Smooth muscle cell (in vitro differentiated cells): ENCODE measurements around the gene C19orf25. TPM values are rescaled to one million over a fixed set of nuclear protein-coding genes. Genes with fewer than 3 reads are reported as not detected.

Experiments
- DNase-seq: peaks from one replicate; lab custom pipeline; 2025; ENCODE audit not compliant: unreplicated experiment; lab: John Stamatoyannopoulos, UW
- H2AFZ ChIP-seq: fragments of 200-600 bp; sonication (generic); 2 replicates; pipeline ENCODE4 v1.6.0; 2016; ENCODE audit warnings: antibody characterized with exemption, low read depth, mild to moderate bottlenecking
- H3F3A ChIP-seq: fragments of 200-600 bp; sonication (generic); 2 replicates; pipeline ENCODE4 v1.6.0; 2017; ENCODE audit warnings: antibody characterized with exemption, low read depth
- H3K27ac ChIP-seq: fragments of 200-600 bp; sonication (generic); 2 replicates; pipeline ENCODE4 v1.5.1; 2016; ENCODE audit warnings: low read depth, mild to moderate bottlenecking
- H3K27me3 ChIP-seq: fragments of 200-600 bp; sonication (generic); 2 replicates; pipeline ENCODE4 v1.6.1; 2016; ENCODE audit warnings: low read depth, mild to moderate bottlenecking
- H3K36me3 ChIP-seq: fragments of 200-600 bp; sonication (generic); 2 replicates; pipeline ENCODE4 v1.5.1; 2016; ENCODE audit warnings: low read depth
- H3K4me1 ChIP-seq: fragments of 200-600 bp; sonication (generic); 2 replicates; pipeline ENCODE4 v1.5.1; 2016; ENCODE audit warnings: low read depth
- H3K4me2 ChIP-seq: fragments of 200-600 bp; sonication (generic); 2 replicates; pipeline ENCODE4 v1.6.0; 2016; ENCODE audit warnings: mild to moderate bottlenecking
- H3K4me3 ChIP-seq: fragments of 200-600 bp; sonication (generic); 2 replicates; pipeline ENCODE4 v1.5.1; 2016; ENCODE audit warnings: mild to moderate bottlenecking
- H3K79me2 ChIP-seq: fragments of 200-600 bp; sonication (generic); 2 replicates; pipeline ENCODE4 v1.6.0; 2016; ENCODE audit warnings: low read depth, mild to moderate bottlenecking
- H3K9ac ChIP-seq: fragments of 200-600 bp; sonication (generic); 2 replicates; pipeline ENCODE4 v1.6.0; 2016; ENCODE audit warnings: low read depth
- H3K9me3 ChIP-seq: fragments of 200-600 bp; sonication (generic); replicated peaks from 2 replicates; pipeline ENCODE4 v1.5.1; 2016; ENCODE audit warnings: low read depth
- H4K20me1 ChIP-seq: fragments of 200-600 bp; sonication (generic); 2 replicates; pipeline ENCODE4 v1.6.0; 2016; ENCODE audit warnings: low read depth
- CTCF ChIP-seq: fragments of 200-600 bp; sonication (generic); IDR thresholded peaks from 2 replicates; pipeline ENCODE4 v1.5.1; 2017; ENCODE audit warnings: borderline replicate concordance, mild to moderate bottlenecking, antibody characterized with exemption; ENCODE audit not compliant: insufficient read depth, poor library complexity, severe bottlenecking
- WGBS: methylation state at CpG from one replicate; pipeline ENCODE4 v1.1.7; 2016; ENCODE audit warnings: low lambda C conversion rate; 5-methylcytosine and 5-hydroxymethylcytosine counted together
- polyA plus RNA-seq: library from polyadenylated mRNA; unstranded; fragments of >200 nt; fragmentation: Nextera tagmentation; extraction: Ambion mirVana; gene quantifications from 2 replicates; pipeline ENCODE4 v1.2.1, GENCODE V29; 2016
- total RNA-seq: library from RNA; depleted of rRNA; stranded (reverse); fragments of >200 nt; gene quantifications from 2 replicates; pipeline ENCODE4 v1.2.3, GENCODE V29; 2014

C19orf25 gene
- total and polyA plus RNA-seq, 2 experiments from 2014 or later = 15.2 to 27.9 TPM

DNA sequence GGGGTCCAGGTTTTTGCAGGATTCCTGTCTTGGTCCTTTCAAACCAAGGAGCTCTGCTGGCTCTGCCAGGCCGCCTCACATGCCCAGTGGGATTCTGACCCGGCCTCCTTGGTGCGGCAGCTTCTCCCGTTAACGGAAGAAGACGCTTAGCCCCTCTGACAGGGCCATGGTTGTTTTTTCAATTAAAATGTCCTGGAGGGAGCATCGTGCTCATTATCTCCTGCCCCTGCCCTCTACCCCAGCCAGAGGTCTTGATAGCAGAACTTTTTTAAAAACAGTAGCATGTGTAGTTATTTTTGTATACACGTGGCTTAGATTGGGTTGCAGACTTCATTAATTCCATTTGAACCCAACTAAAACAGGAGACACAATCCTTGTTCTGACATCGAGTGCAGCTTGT is 52.3 kb downstream of the C19orf25 start:
- H3F3A ChIP-seq = no peaks in the 10 kb centered on the region
- H3K27ac ChIP-seq = no peak overlapping the region
- peaks cover 85% of the 10 kb centered on the region for H4K20me1 ChIP-seq
- 95% methylated on average over 9 of the region's 9 CpGs for WGBS
- no peak for DNase-seq
- TF ChIP-seq CTCF = no peak
- H3K36me3 ChIP-seq = no peaks in the 10 kb centered on the region
- H3K9me3 ChIP-seq = no peaks in the 10 kb centered on the region
- no peak overlapping the region for H3K9ac ChIP-seq
- no peak overlapping the region for H3K4me3 ChIP-seq
- no peaks in the 10 kb centered on the region for H3K27me3 ChIP-seq
- H2AFZ ChIP-seq = no peak overlapping the region
- peaks cover 42% of the 10 kb centered on the region for H3K79me2 ChIP-seq
- no peak overlapping the region for H3K4me2 ChIP-seq
- no peaks in the 10 kb centered on the region for H3K4me1 ChIP-seq

GRCh38 chr19:1425902-1426301 is 53.1 kb downstream of the C19orf25 start:
- H3K36me3 ChIP-seq = no peaks in the 10 kb centered on the region
- H3K9ac ChIP-seq = no peak overlapping the region
- no peak overlapping the region for H3K4me3 ChIP-seq
- WGBS = 82% methylated on average over 14 of the region's 14 CpGs
- H3K79me2 ChIP-seq = peaks cover 48% of the 10 kb centered on the region
- no peaks in the 10 kb centered on the region for H3F3A ChIP-seq
- no peaks in the 10 kb centered on the region for H3K27me3 ChIP-seq
- H3K27ac ChIP-seq = no peak overlapping the region
- H3K4me2 ChIP-seq = no peak overlapping the region
- TF ChIP-seq CTCF = no peak
- no peak for DNase-seq
- H3K4me1 ChIP-seq = no peaks in the 10 kb centered on the region
- no peaks in the 10 kb centered on the region for H3K9me3 ChIP-seq
- H4K20me1 ChIP-seq = peaks cover 86% of the 10 kb centered on the region
- no peak overlapping the region for H2AFZ ChIP-seq

DNA sequence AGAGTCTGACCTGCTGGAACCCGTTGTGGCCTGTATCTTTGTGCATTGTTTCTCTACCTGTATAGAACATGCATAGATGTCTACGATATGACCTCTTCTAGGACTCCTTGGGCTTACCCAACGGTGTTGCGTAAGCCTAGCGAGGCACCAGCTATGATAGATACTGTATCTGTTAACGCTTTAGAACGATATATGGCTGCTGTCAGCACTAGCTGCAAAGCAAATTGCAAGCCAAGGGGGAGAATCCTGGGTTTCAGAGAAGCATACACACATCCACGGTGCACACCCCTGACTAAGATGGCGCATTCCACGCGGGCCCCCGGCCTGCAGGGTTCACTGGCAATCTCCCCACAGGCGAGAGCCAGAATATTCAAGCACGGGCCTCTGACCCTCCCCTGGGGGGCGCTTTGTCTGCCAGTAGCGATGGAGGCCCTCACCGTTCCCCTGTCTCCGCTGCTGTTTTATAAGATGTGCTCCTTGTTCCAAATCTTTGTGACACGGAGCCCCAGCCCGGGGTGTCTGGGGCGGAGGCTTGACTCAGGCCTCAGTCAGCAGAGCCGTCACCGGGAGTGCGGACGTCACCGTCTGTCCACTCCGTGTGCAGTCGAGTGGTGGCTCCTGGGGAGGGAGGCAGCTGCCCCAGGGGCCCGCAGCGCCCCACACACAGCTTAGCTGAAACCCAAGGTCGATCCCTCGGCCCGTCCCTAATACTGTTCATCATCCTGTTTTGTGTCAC is 53.7 kb downstream of the C19orf25 start:
- H3K79me2 ChIP-seq = peaks cover 48% of the 10 kb centered on the region
- no peaks in the 10 kb centered on the region for H3K27me3 ChIP-seq
- H3K9me3 ChIP-seq = no peaks in the 10 kb centered on the region
- no peak overlapping the region for H3K9ac ChIP-seq
- H3K4me2 ChIP-seq = no peak overlapping the region
- peaks cover 86% of the 10 kb centered on the region for H4K20me1 ChIP-seq
- 94% methylated on average over 30 of the region's 33 CpGs for WGBS
- H3K4me3 ChIP-seq = no peak overlapping the region
- no peak for DNase-seq
- H2AFZ ChIP-seq = no peak overlapping the region
- TF ChIP-seq CTCF = no peak
- H3K27ac ChIP-seq = no peak overlapping the region
- H3F3A ChIP-seq = no peaks in the 10 kb centered on the region
- H3K36me3 ChIP-seq = no peaks in the 10 kb centered on the region
- no peaks in the 10 kb centered on the region for H3K4me1 ChIP-seq
